ENCODE measurements around the gene CHAC1. TPM values are rescaled to one million over a fixed set of nuclear protein-coding genes. Genes with fewer than 3 reads are reported as not detected.
A peak's percentile ranks its signal among the peaks of the same experiment; 100 is the strongest.

CHAC1 gene
- total and polyA plus RNA-seq, 2 of the 13 experiments (the other 11 are each of a cell fraction or from before 2014, with no cell fraction given) = 0.44 TPM; not detected in 1

GRCh38 chr15:40906991-40907802 lies 46.1 kb upstream of the CHAC1 start (continued):
- TF ChIP-seq, protein P1, sequence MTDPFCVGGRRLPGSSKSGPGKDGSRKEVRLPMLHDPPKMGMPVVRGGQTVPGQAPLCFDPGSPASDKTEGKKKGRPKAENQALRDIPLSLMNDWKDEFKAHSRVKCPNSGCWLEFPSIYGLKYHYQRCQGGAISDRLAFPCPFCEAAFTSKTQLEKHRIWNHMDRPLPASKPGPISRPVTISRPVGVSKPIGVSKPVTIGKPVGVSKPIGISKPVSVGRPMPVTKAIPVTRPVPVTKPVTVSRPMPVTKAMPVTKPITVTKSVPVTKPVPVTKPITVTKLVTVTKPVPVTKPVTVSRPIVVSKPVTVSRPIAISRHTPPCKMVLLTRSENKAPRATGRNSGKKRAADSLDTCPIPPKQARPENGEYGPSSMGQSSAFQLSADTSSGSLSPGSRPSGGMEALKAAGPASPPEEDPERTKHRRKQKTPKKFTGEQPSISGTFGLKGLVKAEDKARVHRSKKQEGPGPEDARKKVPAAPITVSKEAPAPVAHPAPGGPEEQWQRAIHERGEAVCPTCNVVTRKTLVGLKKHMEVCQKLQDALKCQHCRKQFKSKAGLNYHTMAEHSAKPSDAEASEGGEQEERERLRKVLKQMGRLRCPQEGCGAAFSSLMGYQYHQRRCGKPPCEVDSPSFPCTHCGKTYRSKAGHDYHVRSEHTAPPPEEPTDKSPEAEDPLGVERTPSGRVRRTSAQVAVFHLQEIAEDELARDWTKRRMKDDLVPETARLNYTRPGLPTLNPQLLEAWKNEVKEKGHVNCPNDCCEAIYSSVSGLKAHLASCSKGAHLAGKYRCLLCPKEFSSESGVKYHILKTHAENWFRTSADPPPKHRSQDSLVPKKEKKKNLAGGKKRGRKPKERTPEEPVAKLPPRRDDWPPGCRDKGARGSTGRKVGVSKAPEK (CRISPR knock-in tag; IDR thresholded peaks at IDR 0.05; ENCODE audit: borderline replicate concordance) = 0 out of 2 replicates have a peak, but pooled peaks have one; percentile 20
- no peak for TF ChIP-seq SOX13 (IDR thresholded peaks at IDR 0.05)
- TF ChIP-seq SOX13 (CRISPR knock-in tag; conservative IDR thresholded peaks at IDR 0.05 in 1 of 2, IDR thresholded peaks at IDR 0.05 in 1 of 2) = peak in 1 of 2 experiments; percentile 68; a peak in 2 of 4 replicates
- no peak for TF ChIP-seq ZMYM3 (CRISPR knock-in tag; IDR thresholded peaks at IDR 0.05)
- TF ChIP-seq, protein P2, sequence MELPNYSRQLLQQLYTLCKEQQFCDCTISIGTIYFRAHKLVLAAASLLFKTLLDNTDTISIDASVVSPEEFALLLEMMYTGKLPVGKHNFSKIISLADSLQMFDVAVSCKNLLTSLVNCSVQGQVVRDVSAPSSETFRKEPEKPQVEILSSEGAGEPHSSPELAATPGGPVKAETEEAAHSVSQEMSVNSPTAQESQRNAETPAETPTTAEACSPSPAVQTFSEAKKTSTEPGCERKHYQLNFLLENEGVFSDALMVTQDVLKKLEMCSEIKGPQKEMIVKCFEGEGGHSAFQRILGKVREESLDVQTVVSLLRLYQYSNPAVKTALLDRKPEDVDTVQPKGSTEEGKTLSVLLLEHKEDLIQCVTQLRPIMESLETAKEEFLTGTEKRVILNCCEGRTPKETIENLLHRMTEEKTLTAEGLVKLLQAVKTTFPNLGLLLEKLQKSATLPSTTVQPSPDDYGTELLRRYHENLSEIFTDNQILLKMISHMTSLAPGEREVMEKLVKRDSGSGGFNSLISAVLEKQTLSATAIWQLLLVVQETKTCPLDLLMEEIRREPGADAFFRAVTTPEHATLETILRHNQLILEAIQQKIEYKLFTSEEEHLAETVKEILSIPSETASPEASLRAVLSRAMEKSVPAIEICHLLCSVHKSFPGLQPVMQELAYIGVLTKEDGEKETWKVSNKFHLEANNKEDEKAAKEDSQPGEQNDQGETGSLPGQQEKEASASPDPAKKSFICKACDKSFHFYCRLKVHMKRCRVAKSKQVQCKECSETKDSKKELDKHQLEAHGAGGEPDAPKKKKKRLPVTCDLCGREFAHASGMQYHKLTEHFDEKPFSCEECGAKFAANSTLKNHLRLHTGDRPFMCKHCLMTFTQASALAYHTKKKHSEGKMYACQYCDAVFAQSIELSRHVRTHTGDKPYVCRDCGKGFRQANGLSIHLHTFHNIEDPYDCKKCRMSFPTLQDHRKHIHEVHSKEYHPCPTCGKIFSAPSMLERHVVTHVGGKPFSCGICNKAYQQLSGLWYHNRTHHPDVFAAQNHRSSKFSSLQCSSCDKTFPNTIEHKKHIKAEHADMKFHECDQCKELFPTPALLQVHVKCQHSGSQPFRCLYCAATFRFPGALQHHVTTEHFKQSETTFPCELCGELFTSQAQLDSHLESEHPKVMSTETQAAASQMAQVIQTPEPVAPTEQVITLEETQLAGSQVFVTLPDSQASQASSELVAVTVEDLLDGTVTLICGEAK (IDR thresholded peaks at IDR 0.05) = no peak
- TF ChIP-seq, protein P2 (CRISPR knock-in tag; IDR thresholded peaks at IDR 0.05) = no peak
- peak; percentile 52 for TF ChIP-seq ZNF652 (CRISPR knock-in tag; IDR thresholded peaks at IDR 0.05; ENCODE audit: borderline replicate concordance, low read depth)
- no peak for TF ChIP-seq ZNF441 (CRISPR knock-in tag; IDR thresholded peaks at IDR 0.05; ENCODE audit: borderline replicate concordance)
- 0 out of 2 replicates have a peak, but pooled peaks have one; percentile 16 for TF ChIP-seq HNF4A (CRISPR knock-in tag; IDR thresholded peaks at IDR 0.05)
- TF ChIP-seq, protein P3, sequence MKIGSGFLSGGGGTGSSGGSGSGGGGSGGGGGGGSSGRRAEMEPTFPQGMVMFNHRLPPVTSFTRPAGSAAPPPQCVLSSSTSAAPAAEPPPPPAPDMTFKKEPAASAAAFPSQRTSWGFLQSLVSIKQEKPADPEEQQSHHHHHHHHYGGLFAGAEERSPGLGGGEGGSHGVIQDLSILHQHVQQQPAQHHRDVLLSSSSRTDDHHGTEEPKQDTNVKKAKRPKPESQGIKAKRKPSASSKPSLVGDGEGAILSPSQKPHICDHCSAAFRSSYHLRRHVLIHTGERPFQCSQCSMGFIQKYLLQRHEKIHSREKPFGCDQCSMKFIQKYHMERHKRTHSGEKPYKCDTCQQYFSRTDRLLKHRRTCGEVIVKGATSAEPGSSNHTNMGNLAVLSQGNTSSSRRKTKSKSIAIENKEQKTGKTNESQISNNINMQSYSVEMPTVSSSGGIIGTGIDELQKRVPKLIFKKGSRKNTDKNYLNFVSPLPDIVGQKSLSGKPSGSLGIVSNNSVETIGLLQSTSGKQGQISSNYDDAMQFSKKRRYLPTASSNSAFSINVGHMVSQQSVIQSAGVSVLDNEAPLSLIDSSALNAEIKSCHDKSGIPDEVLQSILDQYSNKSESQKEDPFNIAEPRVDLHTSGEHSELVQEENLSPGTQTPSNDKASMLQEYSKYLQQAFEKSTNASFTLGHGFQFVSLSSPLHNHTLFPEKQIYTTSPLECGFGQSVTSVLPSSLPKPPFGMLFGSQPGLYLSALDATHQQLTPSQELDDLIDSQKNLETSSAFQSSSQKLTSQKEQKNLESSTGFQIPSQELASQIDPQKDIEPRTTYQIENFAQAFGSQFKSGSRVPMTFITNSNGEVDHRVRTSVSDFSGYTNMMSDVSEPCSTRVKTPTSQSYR (CRISPR knock-in tag; IDR thresholded peaks at IDR 0.05; ENCODE audit: borderline replicate concordance) = peak; percentile 85
- TF ChIP-seq ZNF773 (CRISPR knock-in tag; IDR thresholded peaks at IDR 0.05; ENCODE audit: borderline replicate concordance) = 0 out of 2 replicates have a peak, but pooled peaks have one; percentile 21
- no peak for TF ChIP-seq HDAC6 (IDR thresholded peaks at IDR 0.05; ENCODE audit: low read depth, low read length)
- TF ChIP-seq POLR2A (IDR thresholded peaks at IDR 0.05; ENCODE audit: insufficient read depth in 1 of 2, low read depth in 2 of 2, low read length in 2 of 2) = no peak
- TF ChIP-seq ZNF251 (CRISPR knock-in tag; IDR thresholded peaks at IDR 0.05) = no peak
